CD14-positive monocyte (primary cell): ENCODE data around the gene COL25A1. TPM values are rescaled to one million over a fixed set of nuclear protein-coding genes. Genes with fewer than 3 reads are reported as not detected.

Experiments used
- DNase-seq, 3 donors: peaks; one replicate each; pipeline ENCODE4 v3.0.0-alpha.2; 2011 to 2022
- H2AFZ ChIP-seq: 2 replicates; pipeline ENCODE4 v1.6.0; 2012; ENCODE audit warnings: mild to moderate bottlenecking, low read depth, low read length, inconsistent platforms; ENCODE audit not compliant: insufficient read depth, poor library complexity, severe bottlenecking
- H3K27ac ChIP-seq, 2 donors: 1 replicate in 1 of 2; 2 replicates in 1 of 2; pipeline ENCODE4 v1.5.1; 2012 to 2013; ENCODE audit warnings: low read length in 2 of 2, control low read depth in 1 of 2, inconsistent platforms in 1 of 2, low read depth in 1 of 2, mild to moderate bottlenecking in 1 of 2
- H3K27me3 ChIP-seq, 2 donors: one replicate each; pipeline versions ENCODE4 v1.6.0 to v1.6.1; 2011 to 2013; ENCODE audit warnings: low read length in 2 of 2; ENCODE audit not compliant: control insufficient read depth in 2 of 2, insufficient read depth in 2 of 2
- H3K36me3 ChIP-seq, 2 donors: replicated peaks in 1 of 2; 1 replicate in 1 of 2; 2 replicates in 1 of 2; pipeline versions ENCODE4 v1.5.1 to v1.6.1; 2012 to 2013; ENCODE audit warnings: low read length in 2 of 2, control low read depth in 1 of 2, inconsistent platforms in 1 of 2, mild to moderate bottlenecking in 1 of 2; ENCODE audit not compliant: insufficient read depth in 2 of 2, control insufficient read depth in 1 of 2
- H3K4me1 ChIP-seq, 2 donors: 1 replicate in 1 of 2; 2 replicates in 1 of 2; pipeline versions ENCODE4 v1.5.1 to v1.6.1; 2012 to 2013; ENCODE audit warnings: low read length in 2 of 2, control low read depth in 1 of 2, inconsistent platforms in 1 of 2, mild to moderate bottlenecking in 1 of 2, moderate library complexity in 1 of 2; ENCODE audit not compliant: insufficient read depth in 2 of 2, control insufficient read depth in 1 of 2
- H3K4me2 ChIP-seq: replicated peaks from 2 replicates; pipeline ENCODE3; 2012; ENCODE audit warnings: low read length, moderate library complexity, mild to moderate bottlenecking; ENCODE audit not compliant: poor library complexity, severe bottlenecking; ENCODE audit errors: extremely low read depth
- H3K4me3 ChIP-seq, 3 experiments: fragments of 200-600 bp in 1 of 3; sonication (generic) in 1 of 3; replicated peaks in 1 of 3; 1 replicate in 2 of 3; 2 replicates in 1 of 3; pipeline ENCODE4 v1.5.1; 2011 to 2013; ENCODE audit warnings: low read length in 3 of 3, mild to moderate bottlenecking in 3 of 3, control low read depth in 2 of 3, low read depth in 2 of 3, inconsistent platforms in 1 of 3, moderate library complexity in 1 of 3
- H3K79me2 ChIP-seq: 2 replicates; pipeline ENCODE4 v1.6.0; 2012; ENCODE audit warnings: mild to moderate bottlenecking, control low read depth, inconsistent platforms, low read length, moderate library complexity; ENCODE audit not compliant: insufficient read depth
- H3K9ac ChIP-seq: 2 replicates; pipeline ENCODE4 v1.6.0; 2017; ENCODE audit warnings: low read length, mild to moderate bottlenecking; ENCODE audit not compliant: insufficient read depth, poor library complexity, severe bottlenecking
- H3K9me3 ChIP-seq, 2 donors: replicated peaks in 1 of 2; 1 replicate in 1 of 2; 2 replicates in 1 of 2; pipeline versions ENCODE4 v1.5.1 to v1.6.1; 2012 to 2013; ENCODE audit warnings: low read length in 2 of 2, control low read depth in 1 of 2; ENCODE audit not compliant: control insufficient read depth in 1 of 2, insufficient read depth in 1 of 2
- H4K20me1 ChIP-seq: 2 replicates; pipeline ENCODE4 v1.6.0; 2012; ENCODE audit warnings: mild to moderate bottlenecking, low read length, control low read depth, moderate library complexity; ENCODE audit not compliant: insufficient read depth
- H3K27ac Mint-ChIP-seq, 7 donors: one replicate each; pipeline ENCODE4 v1.8.0; 2020; ENCODE audit warnings: mild to moderate bottlenecking in 7 of 7, mixed read lengths in 7 of 7, moderate library complexity in 6 of 7, inconsistent platforms in 2 of 7
- H3K27me3 Mint-ChIP-seq, 3 donors: one replicate each; pipeline ENCODE4 v1.8.0; 2021 to 2022; ENCODE audit warnings: low read depth in 3 of 3, mild to moderate bottlenecking in 3 of 3, mixed read lengths in 3 of 3, moderate library complexity in 3 of 3, inconsistent platforms in 1 of 3
- H3K36me3 Mint-ChIP-seq, 2 donors: one replicate each; pipeline ENCODE4 v1.8.0; 2020; ENCODE audit warnings: mixed read lengths in 2 of 2, inconsistent platforms in 1 of 2, mild to moderate bottlenecking in 1 of 2
- H3K4me1 Mint-ChIP-seq: one replicate; pipeline ENCODE4 v1.8.0; 2020; ENCODE audit warnings: mild to moderate bottlenecking, mixed read lengths
- H3K4me3 Mint-ChIP-seq, 2 donors: one replicate each; pipeline ENCODE4 v1.8.0; 2020; ENCODE audit warnings: mild to moderate bottlenecking in 2 of 2, mixed read lengths in 2 of 2, moderate library complexity in 1 of 2
- H3K9me3 Mint-ChIP-seq, 7 donors: one replicate each; pipeline ENCODE4 v1.8.0; 2020 to 2022; ENCODE audit warnings: mixed read lengths in 7 of 7, mild to moderate bottlenecking in 6 of 7, moderate library complexity in 6 of 7, inconsistent platforms in 2 of 7
- CTCF ChIP-seq: fragments of 200-600 bp; IDR thresholded peaks from one replicate; pipeline ENCODE4 v1.8.0; 2022; ENCODE audit warnings: antibody characterized with exemption, mild to moderate bottlenecking
- WGBS: methylation state at CpG from one replicate; pipeline ENCODE4 v1.1.5; 2013; ENCODE audit warnings: missing lambda C conversion rate; ENCODE audit not compliant: insufficient coverage; 5-methylcytosine and 5-hydroxymethylcytosine counted together
- intact Hi-C, 2 donors: fragments of 100-400 bp; cut with micrococcal nuclease; formaldehyde crosslinking; loops; one replicate each; pipeline versions ENCODE4 v1.15.0 to v1.15.1; 2023
- polyA plus RNA-seq, 3 donors: library from polyadenylated mRNA; depleted of rRNA in 1 of 3; unstranded in 2 of 3; stranded (reverse) in 1 of 3; fragments of 300-500 nt in 2 of 3; fragments of >200 nt in 1 of 3; fragmentation: Illumina TruSeq in 2 of 3; gene quantifications; 1 replicate in 2 of 3; 2 replicates in 1 of 3; pipeline ENCODE4 v1.2.3, GENCODE V29; 2012 to 2021

The COL25A1 gene
- polyA plus RNA-seq, 3 donors = not detected

GRCh38 chr4:109157696-109158095 lies 144.8 kb downstream of the COL25A1 start:
- H3K27ac Mint-ChIP-seq = no peak overlapping the region

GRCh38 chr4:109157205-109157604 lies 145.3 kb downstream of the COL25A1 start:
- no peak overlapping the region for H2AFZ ChIP-seq
- no peak overlapping the region for H3K4me2 ChIP-seq
- no peaks in the 10 kb centered on the region for H3K4me1 Mint-ChIP-seq
- H3K27me3 ChIP-seq = no peaks in the 10 kb centered on the region
- H3K27ac ChIP-seq = no peak overlapping the region
- H3K27ac Mint-ChIP-seq = no peak overlapping the region
- H3K9ac ChIP-seq = no peak overlapping the region
- H3K9me3 Mint-ChIP-seq = no peaks in the 10 kb centered on the region
- no peaks in the 10 kb centered on the region for H3K9me3 ChIP-seq
- no peaks in the 10 kb centered on the region for H3K4me1 ChIP-seq
- no CpG with 5 or more reads among the region's 2 CpGs for WGBS
- no peaks in the 10 kb centered on the region for H3K36me3 ChIP-seq
- H4K20me1 ChIP-seq = no peaks in the 10 kb centered on the region
- intact Hi-C loops = no loop called here
- no peak for DNase-seq
- no peak overlapping the region for H3K4me3 ChIP-seq
- H3K36me3 Mint-ChIP-seq = no peaks in the 10 kb centered on the region
- peaks cover 0 to 2% (median 0%) of the 10 kb centered on the region in 3 donors for H3K27me3 Mint-ChIP-seq
- no peaks in the 10 kb centered on the region for H3K79me2 ChIP-seq
- H3K4me3 Mint-ChIP-seq = no peak overlapping the region
- TF ChIP-seq CTCF = no peak

More at GRCh38 chr4:109157696-109158095, 144.8 kb downstream of the COL25A1 start:
- Histone ChIP-seq H3K36me3 (no peaks in the 10 kb centered on the region), H2AFZ (no peak overlapping the region), H3K79me2 (no peaks in the 10 kb centered on the region), H3K9ac (no peak overlapping the region), H3K4me3 (no peak overlapping the region), H3K27me3 (no peaks in the 10 kb centered on the region), H4K20me1 (no peaks in the 10 kb centered on the region), H3K4me1 (no peaks in the 10 kb centered on the region), H3K4me2 (no peak overlapping the region), H3K9me3 (no peaks in the 10 kb centered on the region), H3K27ac (no peak overlapping the region)
- H3K36me3 Mint-ChIP-seq = no peaks in the 10 kb centered on the region
- 95% methylated on average over 6 of the region's 7 CpGs for WGBS
- H3K4me3 Mint-ChIP-seq = no peak overlapping the region
- no peak for TF ChIP-seq CTCF
- no peaks in the 10 kb centered on the region for H3K4me1 Mint-ChIP-seq
- no peak for DNase-seq
- peaks cover 0 to under 1% (median 0%) of the 10 kb centered on the region in 3 donors for H3K27me3 Mint-ChIP-seq
- intact Hi-C loops = no loop called here
- no peaks in the 10 kb centered on the region for H3K9me3 Mint-ChIP-seq
